ENCODE results near the gene FAM222B.
"Not testable (repeated sequence)": the region's sequence is repeated elsewhere in the genome, so short reads cannot be mapped to it uniquely, and the experiment has no call there.

- TF ChIP-seq POLR2A, CTCF (IDR thresholded peaks at IDR 0.05): not testable (repeated sequence)
Measured at GRCh38 chr17:28836541-28836940, 6.0 kb downstream of the FAM222B start.

All from heart left ventricle (tissue), 13 donors.